HEK293T (cell line): ENCODE results near the gene MS4A4A.
"Not testable (repeated sequence)": the region's sequence is repeated elsewhere in the genome, so short reads cannot be mapped to it uniquely, and the experiment has no call there.

Source experiments
- CTCF ChIA-PET: fragments of 350-600 bp; formaldehyde crosslinking; extraction: SDS; loops from one replicate; lab custom pipeline; 2021; ENCODE audit warnings: antibody characterized with exemption, inconsistent platforms; lab: Yijun Ruan, JAX
- POLR2A ChIA-PET: fragments of 350-600 bp; formaldehyde crosslinking; extraction: SDS; loops from one replicate; lab custom pipeline; 2020; ENCODE audit warnings: antibody characterized with exemption, inconsistent platforms; lab: Yijun Ruan, JAX
- DNase-seq: peaks from one replicate; pipeline ENCODE4 v3.0.0; 2012; ENCODE audit warnings: mixed read lengths; ENCODE audit errors: extremely low spot score
- ARNT ChIP-seq: fragments of 450-650 bp; IDR thresholded peaks from 2 replicates; pipeline ENCODE4 v1.6.1; 2017; ENCODE audit warnings: mild to moderate bottlenecking
- BHLHE40 ChIP-seq: fragments of 450-650 bp; IDR thresholded peaks from 2 replicates; pipeline ENCODE4 v1.6.1; 2016; ENCODE audit warnings: mild to moderate bottlenecking, moderate library complexity, borderline replicate concordance
- CTBP1 ChIP-seq: fragments of 450-650 bp; IDR thresholded peaks from 2 replicates; pipeline ENCODE4 v1.6.1; 2016; ENCODE audit warnings: borderline replicate concordance
- ELF4 ChIP-seq: fragments of 450-650 bp; IDR thresholded peaks from 2 replicates; pipeline ENCODE4 v1.6.1; 2017; ENCODE audit warnings: antibody characterized with exemption
- FOXA1 ChIP-seq: fragments of 450-650 bp; IDR thresholded peaks from 2 replicates; pipeline ENCODE4 v1.6.1; 2016; ENCODE audit warnings: mild to moderate bottlenecking
- FOXK2 ChIP-seq: fragments of 450-650 bp; IDR thresholded peaks from 2 replicates; pipeline ENCODE4 v1.6.1; 2016; ENCODE audit warnings: mild to moderate bottlenecking
- FOXM1 ChIP-seq: fragments of 450-650 bp; IDR thresholded peaks from 2 replicates; pipeline ENCODE4 v1.6.1; 2017; ENCODE audit warnings: mild to moderate bottlenecking, borderline replicate concordance
- HDGF ChIP-seq: fragments of 450-650 bp; IDR thresholded peaks from 2 replicates; pipeline ENCODE4 v1.6.1; 2017; ENCODE audit warnings: antibody characterized with exemption, borderline replicate concordance
- L3MBTL2 ChIP-seq: fragments of 450-650 bp; conservative IDR thresholded peaks from 2 replicates; pipeline ENCODE4 v1.6.1; 2016; ENCODE audit warnings: mild to moderate bottlenecking
- LEF1 ChIP-seq: fragments of 450-650 bp; IDR thresholded peaks from 2 replicates; pipeline ENCODE4 v1.6.1; 2017; ENCODE audit warnings: mild to moderate bottlenecking, borderline replicate concordance
- NFRKB ChIP-seq: fragments of 450-650 bp; IDR thresholded peaks from 2 replicates; pipeline ENCODE4 v1.6.1; 2016; ENCODE audit warnings: mild to moderate bottlenecking, moderate library complexity
- SP1 ChIP-seq: fragments of 450-650 bp; IDR thresholded peaks from 2 replicates; pipeline ENCODE4 v1.6.1; 2017
- SUZ12 ChIP-seq: fragments of 450-650 bp; IDR thresholded peaks from 2 replicates; pipeline ENCODE4 v1.6.1; 2016; ENCODE audit warnings: mild to moderate bottlenecking
- TARDBP ChIP-seq: fragments of 450-650 bp; IDR thresholded peaks from 2 replicates; pipeline ENCODE4 v1.6.1; 2016
- ZNF384 ChIP-seq: fragments of 450-650 bp; IDR thresholded peaks from 2 replicates; pipeline ENCODE4 v1.6.1; 2016
- TF ChIP-seq, protein P1 (sequence below): fragments of 450-650 bp; IDR thresholded peaks from 2 replicates; pipeline ENCODE4 v1.6.1; 2016

The MS4A4A gene

DNA sequence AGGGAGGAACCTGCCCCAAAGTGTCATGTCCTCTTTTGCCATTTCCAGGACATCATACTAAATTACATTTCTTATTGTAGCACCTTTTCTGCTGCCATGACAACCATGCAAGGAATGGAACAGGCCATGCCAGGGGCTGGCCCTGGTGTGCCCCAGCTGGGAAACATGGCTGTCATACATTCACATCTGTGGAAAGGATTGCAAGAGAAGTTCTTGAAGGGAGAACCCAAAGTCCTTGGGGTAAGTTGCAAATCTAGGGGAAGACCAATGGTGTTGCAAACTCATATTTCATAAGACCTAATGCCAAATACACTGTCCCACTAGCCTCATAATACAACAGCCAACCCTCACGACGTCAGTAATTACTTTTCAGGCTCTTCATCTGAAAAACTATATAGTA lies 11.7 kb downstream of the MS4A4A start:
- POLR2A ChIA-PET: no interaction called here
- CTCF ChIA-PET: no interaction called here
- no peak for TF ChIP-seq SP1
- TF ChIP-seq FOXM1: no peak
- TF ChIP-seq, protein P1, sequence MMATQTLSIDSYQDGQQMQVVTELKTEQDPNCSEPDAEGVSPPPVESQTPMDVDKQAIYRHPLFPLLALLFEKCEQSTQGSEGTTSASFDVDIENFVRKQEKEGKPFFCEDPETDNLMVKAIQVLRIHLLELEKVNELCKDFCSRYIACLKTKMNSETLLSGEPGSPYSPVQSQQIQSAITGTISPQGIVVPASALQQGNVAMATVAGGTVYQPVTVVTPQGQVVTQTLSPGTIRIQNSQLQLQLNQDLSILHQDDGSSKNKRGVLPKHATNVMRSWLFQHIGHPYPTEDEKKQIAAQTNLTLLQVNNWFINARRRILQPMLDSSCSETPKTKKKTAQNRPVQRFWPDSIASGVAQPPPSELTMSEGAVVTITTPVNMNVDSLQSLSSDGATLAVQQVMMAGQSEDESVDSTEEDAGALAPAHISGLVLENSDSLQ: no peak
- DNase-seq: no peak

DNA sequence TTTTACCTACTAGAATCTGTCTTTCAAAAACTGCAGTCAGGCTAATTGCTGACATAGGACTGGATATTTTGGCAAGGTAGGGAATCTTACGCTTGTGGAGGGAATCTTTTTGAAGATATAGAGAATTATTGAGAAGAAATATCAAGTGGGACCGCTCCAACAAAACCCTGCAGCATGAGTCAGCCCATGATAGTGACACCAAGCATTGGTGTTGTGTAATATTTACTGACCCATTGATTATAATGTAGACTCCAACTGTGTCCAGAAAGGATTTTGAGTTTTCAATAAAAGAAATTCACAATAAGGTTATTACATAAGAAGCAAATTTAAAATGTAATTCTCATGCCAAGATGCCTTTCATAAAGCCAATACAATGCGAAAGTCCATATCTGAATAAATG lies 20.7 kb downstream of the MS4A4A start:
- DNase-seq: no peak
- TF ChIP-seq TARDBP (no peak), L3MBTL2 (no peak), SP1 (no peak), FOXA1 (no peak), ARNT (no peak), BHLHE40 (no peak), FOXK2 (no peak), CTBP1 (no peak), SUZ12 (no peak), LEF1 (no peak), ELF4 (no peak)
- ChIA-PET CTCF (no interaction called here), POLR2A (no interaction called here)

GRCh38 chr11:60301884-60302283 lies 21.4 kb downstream of the MS4A4A start:
- CTCF ChIA-PET, POLR2A ChIA-PET, DNase-seq: not testable (repeated sequence)

GRCh38 chr11:60303661-60304060 lies 23.2 kb downstream of the MS4A4A start:
- TF ChIP-seq CTBP1 (no peak), L3MBTL2 (no peak), FOXA1 (no peak), ARNT (no peak), TARDBP (no peak), LEF1 (no peak), HDGF (no peak), FOXM1 (no peak), FOXK2 (no peak), SUZ12 (no peak), NFRKB (no peak), ELF4 (no peak), SP1 (no peak), ZNF384 (no peak), BHLHE40 (no peak)
- TF ChIP-seq, protein P1: no peak
- ChIA-PET CTCF (no interaction called here), POLR2A (no interaction called here)
- DNase-seq: no peak

DNA sequence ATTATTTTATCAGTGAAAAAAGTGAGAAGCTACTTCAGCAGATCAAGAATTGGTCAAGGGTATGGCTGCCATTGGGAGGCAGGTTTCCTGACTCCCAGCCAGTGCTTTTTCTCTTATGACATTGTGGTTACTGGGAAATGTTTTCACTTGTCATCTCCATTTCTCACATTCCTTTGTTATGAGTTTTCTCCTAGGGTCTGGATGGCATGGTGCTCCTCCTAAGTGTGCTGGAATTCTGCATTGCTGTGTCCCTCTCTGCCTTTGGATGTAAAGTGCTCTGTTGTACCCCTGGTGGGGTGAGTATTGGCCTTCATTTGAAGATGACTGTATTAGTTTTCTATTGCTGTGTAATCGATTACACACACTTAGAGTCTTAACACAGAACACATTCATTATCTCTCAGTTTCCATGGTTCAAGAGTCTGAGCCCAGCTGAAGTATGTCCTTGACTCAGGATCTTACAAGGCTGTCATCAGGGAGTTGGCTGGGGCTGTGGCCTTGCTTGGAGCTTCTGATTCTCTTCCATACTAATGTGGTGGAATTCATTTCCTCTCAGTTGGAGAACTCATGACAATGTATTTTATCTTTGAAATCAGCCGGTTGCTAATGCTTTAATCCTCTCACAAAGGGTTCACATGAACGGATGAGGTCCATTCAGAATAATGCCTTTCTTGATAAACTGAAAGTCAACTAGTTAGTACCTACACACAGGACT lies 25.6 kb downstream of the MS4A4A start:
- POLR2A ChIA-PET: no interaction called here
- TF ChIP-seq TARDBP (no peak), NFRKB (no peak), SP1 (no peak), SUZ12 (no peak), HDGF (no peak), FOXK2 (no peak), LEF1 (no peak), ELF4 (no peak), ARNT (no peak), ZNF384 (no peak), FOXA1 (no peak), CTBP1 (no peak), BHLHE40 (no peak), FOXM1 (no peak), L3MBTL2 (no peak)
- CTCF ChIA-PET: interaction anchor here (1.5 kb wide), 1 partner anchor 28 kb away, joined by 4 read pairs; no protein-coding TSS in a partner anchor
- DNase-seq: no peak

DNA sequence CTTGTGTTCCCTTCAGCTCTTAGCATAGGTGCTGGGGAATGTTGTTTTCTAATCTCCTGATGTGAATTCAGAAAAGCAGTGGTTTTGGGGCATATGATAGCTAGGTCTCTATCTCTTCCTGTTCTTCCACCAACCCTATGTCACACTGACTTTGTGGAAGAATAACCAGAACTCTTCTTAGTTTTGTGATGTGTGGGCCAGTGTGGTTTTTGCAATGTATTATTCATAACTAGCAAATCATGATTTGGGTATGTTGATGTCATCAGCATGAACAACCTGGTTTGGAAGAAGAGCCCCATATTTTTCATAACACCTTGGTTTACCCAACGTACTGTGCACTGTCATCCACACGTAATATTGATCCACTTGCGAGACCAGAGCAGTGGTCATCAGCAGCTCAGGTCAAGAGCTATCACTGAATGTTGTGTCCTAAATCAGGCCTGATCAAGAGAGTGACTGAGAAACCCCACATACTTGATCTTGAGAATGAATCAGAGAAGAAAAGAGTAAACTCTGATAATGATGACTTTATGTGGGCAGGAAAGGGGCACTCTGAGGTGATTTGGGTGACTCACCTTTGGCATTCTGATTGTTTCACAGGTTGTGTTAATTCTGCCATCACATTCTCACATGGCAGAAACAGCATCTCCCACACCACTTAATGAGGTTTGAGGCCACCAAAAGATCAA lies 27.2 kb downstream of the MS4A4A start:
- TF ChIP-seq FOXM1: no peak
- TF ChIP-seq FOXA1: no peak
- TF ChIP-seq SUZ12: no peak
- TF ChIP-seq SP1: no peak
- TF ChIP-seq FOXK2: no peak
- no peak for TF ChIP-seq L3MBTL2
- no peak for TF ChIP-seq HDGF
- TF ChIP-seq CTBP1: no peak
- no peak for TF ChIP-seq ELF4
- TF ChIP-seq LEF1: no peak
- no peak for TF ChIP-seq NFRKB
- ChIA-PET CTCF (no interaction called here), POLR2A (no interaction called here)
- DNase-seq: no peak
